CD14-positive monocyte (primary cell): ENCODE data around the gene POLR3A. TPM values are rescaled to one million over a fixed set of nuclear protein-coding genes. Genes with fewer than 3 reads are reported as not detected.
A peak's percentile ranks its signal among the peaks of the same experiment; 100 is the strongest.

Experiments
- DNase-seq, 3 donors: peaks; one replicate each; pipeline ENCODE4 v3.0.0-alpha.2; 2011 to 2022
- H2AFZ ChIP-seq: 2 replicates; pipeline ENCODE4 v1.6.0; 2012; ENCODE audit warnings: mild to moderate bottlenecking, low read depth, low read length, inconsistent platforms; ENCODE audit not compliant: insufficient read depth, poor library complexity, severe bottlenecking
- H3K27ac ChIP-seq, 2 donors: 1 replicate in 1 of 2; 2 replicates in 1 of 2; pipeline ENCODE4 v1.5.1; 2012 to 2013; ENCODE audit warnings: low read length in 2 of 2, control low read depth in 1 of 2, inconsistent platforms in 1 of 2, low read depth in 1 of 2, mild to moderate bottlenecking in 1 of 2
- H3K27me3 ChIP-seq, 2 donors: one replicate each; pipeline versions ENCODE4 v1.6.0 to v1.6.1; 2011 to 2013; ENCODE audit warnings: low read length in 2 of 2; ENCODE audit not compliant: control insufficient read depth in 2 of 2, insufficient read depth in 2 of 2
- H3K36me3 ChIP-seq, 2 donors: replicated peaks in 1 of 2; 1 replicate in 1 of 2; 2 replicates in 1 of 2; pipeline versions ENCODE4 v1.5.1 to v1.6.1; 2012 to 2013; ENCODE audit warnings: low read length in 2 of 2, control low read depth in 1 of 2, inconsistent platforms in 1 of 2, mild to moderate bottlenecking in 1 of 2; ENCODE audit not compliant: insufficient read depth in 2 of 2, control insufficient read depth in 1 of 2
- H3K4me1 ChIP-seq, 2 donors: 1 replicate in 1 of 2; 2 replicates in 1 of 2; pipeline versions ENCODE4 v1.5.1 to v1.6.1; 2012 to 2013; ENCODE audit warnings: low read length in 2 of 2, control low read depth in 1 of 2, inconsistent platforms in 1 of 2, mild to moderate bottlenecking in 1 of 2, moderate library complexity in 1 of 2; ENCODE audit not compliant: insufficient read depth in 2 of 2, control insufficient read depth in 1 of 2
- H3K4me2 ChIP-seq: replicated peaks from 2 replicates; pipeline ENCODE3; 2012; ENCODE audit warnings: low read length, moderate library complexity, mild to moderate bottlenecking; ENCODE audit not compliant: poor library complexity, severe bottlenecking; ENCODE audit errors: extremely low read depth
- H3K4me3 ChIP-seq, 3 experiments: fragments of 200-600 bp in 1 of 3; sonication (generic) in 1 of 3; replicated peaks in 1 of 3; 1 replicate in 2 of 3; 2 replicates in 1 of 3; pipeline ENCODE4 v1.5.1; 2011 to 2013; ENCODE audit warnings: low read length in 3 of 3, mild to moderate bottlenecking in 3 of 3, control low read depth in 2 of 3, low read depth in 2 of 3, inconsistent platforms in 1 of 3, moderate library complexity in 1 of 3
- H3K79me2 ChIP-seq: 2 replicates; pipeline ENCODE4 v1.6.0; 2012; ENCODE audit warnings: mild to moderate bottlenecking, control low read depth, inconsistent platforms, low read length, moderate library complexity; ENCODE audit not compliant: insufficient read depth
- H3K9ac ChIP-seq: 2 replicates; pipeline ENCODE4 v1.6.0; 2017; ENCODE audit warnings: low read length, mild to moderate bottlenecking; ENCODE audit not compliant: insufficient read depth, poor library complexity, severe bottlenecking
- H3K9me3 ChIP-seq, 2 donors: replicated peaks in 1 of 2; 1 replicate in 1 of 2; 2 replicates in 1 of 2; pipeline versions ENCODE4 v1.5.1 to v1.6.1; 2012 to 2013; ENCODE audit warnings: low read length in 2 of 2, control low read depth in 1 of 2; ENCODE audit not compliant: control insufficient read depth in 1 of 2, insufficient read depth in 1 of 2
- H4K20me1 ChIP-seq: 2 replicates; pipeline ENCODE4 v1.6.0; 2012; ENCODE audit warnings: mild to moderate bottlenecking, low read length, control low read depth, moderate library complexity; ENCODE audit not compliant: insufficient read depth
- H3K27ac Mint-ChIP-seq, 7 donors: one replicate each; pipeline ENCODE4 v1.8.0; 2020; ENCODE audit warnings: mild to moderate bottlenecking in 7 of 7, mixed read lengths in 7 of 7, moderate library complexity in 6 of 7, inconsistent platforms in 2 of 7
- H3K27me3 Mint-ChIP-seq, 3 donors: one replicate each; pipeline ENCODE4 v1.8.0; 2021 to 2022; ENCODE audit warnings: low read depth in 3 of 3, mild to moderate bottlenecking in 3 of 3, mixed read lengths in 3 of 3, moderate library complexity in 3 of 3, inconsistent platforms in 1 of 3
- H3K36me3 Mint-ChIP-seq, 2 donors: one replicate each; pipeline ENCODE4 v1.8.0; 2020; ENCODE audit warnings: mixed read lengths in 2 of 2, inconsistent platforms in 1 of 2, mild to moderate bottlenecking in 1 of 2
- H3K4me1 Mint-ChIP-seq: one replicate; pipeline ENCODE4 v1.8.0; 2020; ENCODE audit warnings: mild to moderate bottlenecking, mixed read lengths
- H3K4me3 Mint-ChIP-seq, 2 donors: one replicate each; pipeline ENCODE4 v1.8.0; 2020; ENCODE audit warnings: mild to moderate bottlenecking in 2 of 2, mixed read lengths in 2 of 2, moderate library complexity in 1 of 2
- H3K9me3 Mint-ChIP-seq, 7 donors: one replicate each; pipeline ENCODE4 v1.8.0; 2020 to 2022; ENCODE audit warnings: mixed read lengths in 7 of 7, mild to moderate bottlenecking in 6 of 7, moderate library complexity in 6 of 7, inconsistent platforms in 2 of 7
- CTCF ChIP-seq: fragments of 200-600 bp; IDR thresholded peaks from one replicate; pipeline ENCODE4 v1.8.0; 2022; ENCODE audit warnings: antibody characterized with exemption, mild to moderate bottlenecking
- WGBS: methylation state at CpG from one replicate; pipeline ENCODE4 v1.1.5; 2013; ENCODE audit warnings: missing lambda C conversion rate; ENCODE audit not compliant: insufficient coverage; 5-methylcytosine and 5-hydroxymethylcytosine counted together
- intact Hi-C, 2 donors: fragments of 100-400 bp; cut with micrococcal nuclease; formaldehyde crosslinking; loops; one replicate each; pipeline versions ENCODE4 v1.15.0 to v1.15.1; 2023
- polyA plus RNA-seq, 3 donors: library from polyadenylated mRNA; depleted of rRNA in 1 of 3; unstranded in 2 of 3; stranded (reverse) in 1 of 3; fragments of 300-500 nt in 2 of 3; fragments of >200 nt in 1 of 3; fragmentation: Illumina TruSeq in 2 of 3; gene quantifications; 1 replicate in 2 of 3; 2 replicates in 1 of 3; pipeline ENCODE4 v1.2.3, GENCODE V29; 2012 to 2021
- small RNA-seq: library from RNA; depleted of rRNA; stranded (forward); fragments of <200 nt; gene quantifications from one replicate; pipeline ENCODE3, GENCODE V24; 2012; ENCODE audit warnings: low read depth; ENCODE audit not compliant: insufficient read length

POLR3A gene
- polyA plus RNA-seq, 3 donors: 2.7 to 5.2 (median 4.7) TPM

GRCh38 chr10:77920495-77920894 is 108.8 kb downstream of the POLR3A start:
- no peak overlapping the region for H3K4me3 Mint-ChIP-seq
- WGBS: 57% methylated on average over 1 of the region's 4 CpGs

GRCh38 chr10:77919713-77920108 is 109.6 kb downstream of the POLR3A start:
- no peak for DNase-seq
- H3K4me1 ChIP-seq: no peaks in the 10 kb centered on the region
- intact Hi-C loops: no loop called here
- H3K4me2 ChIP-seq: no peak overlapping the region
- no peaks in the 10 kb centered on the region for H3K9me3 ChIP-seq
- no peak for TF ChIP-seq CTCF
- WGBS: 100% methylated on average over 1 of the region's 4 CpGs
- Mint-ChIP-seq H3K27ac (no peak overlapping the region), H3K4me1 (no peaks in the 10 kb centered on the region), H3K36me3 (no peaks in the 10 kb centered on the region), H3K4me3 (no peak overlapping the region), H3K9me3 (peaks cover 0 to 2% (median 0%) of the 10 kb centered on the region in 7 donors), H3K27me3 (peaks cover 8 to 14% (median 13%) of the 10 kb centered on the region in 3 donors)
- H3K4me3 ChIP-seq: no peak overlapping the region
- H3K36me3 ChIP-seq: no peaks in the 10 kb centered on the region
- no peak overlapping the region for H3K9ac ChIP-seq
- H2AFZ ChIP-seq: no peak overlapping the region
- H3K79me2 ChIP-seq: no peaks in the 10 kb centered on the region
- H4K20me1 ChIP-seq: no peaks in the 10 kb centered on the region
- no peak overlapping the region for H3K27ac ChIP-seq
- H3K27me3 ChIP-seq: peaks cover 3% of the 10 kb centered on the region in 2 donors

More at GRCh38 chr10:77920495-77920894, 108.8 kb downstream of the POLR3A start:
- DNase-seq: no peak
- H3K79me2 ChIP-seq: no peaks in the 10 kb centered on the region
- Mint-ChIP-seq H3K36me3 (peaks cover 0 to 4% of the 10 kb centered on the region in 2 donors), H3K27me3 (peaks cover 16 to 21% (median 20%) of the 10 kb centered on the region in 3 donors), H3K4me1 (peaks cover 4% of the 10 kb centered on the region), H3K27ac (peak overlapping the region in 1 of 7 donors; percentile 46), H3K9me3 (peaks cover 0 to 7% (median 1%) of the 10 kb centered on the region in 7 donors)
- H3K9me3 ChIP-seq: peaks cover 0 to 1% of the 10 kb centered on the region in 2 donors
- H3K9ac ChIP-seq: no peak overlapping the region
- H4K20me1 ChIP-seq: no peaks in the 10 kb centered on the region
- no peaks in the 10 kb centered on the region for H3K36me3 ChIP-seq
- peaks cover 3% of the 10 kb centered on the region in 2 donors for H3K4me1 ChIP-seq
- H3K4me2 ChIP-seq: no peak overlapping the region
- peaks cover 9 to 11% of the 10 kb centered on the region in 2 donors for H3K27me3 ChIP-seq
- intact Hi-C loops: no loop called here
- H3K4me3 ChIP-seq: no peak overlapping the region
- H3K27ac ChIP-seq: no peak overlapping the region
- no peak overlapping the region for H2AFZ ChIP-seq
- TF ChIP-seq CTCF: no peak

Small RNAs within 50 kb of the gene (small RNA-seq; reads per million reads assigned to genes)
- gene RF00017: not detected

Other genes starting within 250 kb of the POLR3A start
- gene DLG5, start 102.8 kb downstream of the POLR3A start, polyA plus RNA-seq: under 1 TPM in 2 of 3 donors, not detected in 1; 0.14 to 0.77 TPM
- gene RPS24, start 4.3 kb upstream of the POLR3A start, polyA plus RNA-seq: 1,000 to 10,000 TPM in 1 of 3 donors, 100 to 1,000 TPM in 2; 801 to 2,073 (median 840) TPM